HT-29 (cell line): ENCODE measurements around the gene WNT3A. TPM values are rescaled to one million over a fixed set of nuclear protein-coding genes. Genes with fewer than 3 reads are reported as not detected.

Experiments used
- DNase-seq: peaks from one replicate; pipeline ENCODE4 v3.0.0-alpha.2; 2015; ENCODE audit warnings: low spot score
- total RNA-seq: library from RNA; depleted of rRNA; stranded (reverse); fragments of >200 nt; shearing (Covaris generic); gene quantifications from 2 replicates; pipeline ENCODE4 v1.2.3, GENCODE V29; 2014

Gene WNT3A
- total RNA-seq, 1 experiment from 2014 or later = not detected

DNA sequence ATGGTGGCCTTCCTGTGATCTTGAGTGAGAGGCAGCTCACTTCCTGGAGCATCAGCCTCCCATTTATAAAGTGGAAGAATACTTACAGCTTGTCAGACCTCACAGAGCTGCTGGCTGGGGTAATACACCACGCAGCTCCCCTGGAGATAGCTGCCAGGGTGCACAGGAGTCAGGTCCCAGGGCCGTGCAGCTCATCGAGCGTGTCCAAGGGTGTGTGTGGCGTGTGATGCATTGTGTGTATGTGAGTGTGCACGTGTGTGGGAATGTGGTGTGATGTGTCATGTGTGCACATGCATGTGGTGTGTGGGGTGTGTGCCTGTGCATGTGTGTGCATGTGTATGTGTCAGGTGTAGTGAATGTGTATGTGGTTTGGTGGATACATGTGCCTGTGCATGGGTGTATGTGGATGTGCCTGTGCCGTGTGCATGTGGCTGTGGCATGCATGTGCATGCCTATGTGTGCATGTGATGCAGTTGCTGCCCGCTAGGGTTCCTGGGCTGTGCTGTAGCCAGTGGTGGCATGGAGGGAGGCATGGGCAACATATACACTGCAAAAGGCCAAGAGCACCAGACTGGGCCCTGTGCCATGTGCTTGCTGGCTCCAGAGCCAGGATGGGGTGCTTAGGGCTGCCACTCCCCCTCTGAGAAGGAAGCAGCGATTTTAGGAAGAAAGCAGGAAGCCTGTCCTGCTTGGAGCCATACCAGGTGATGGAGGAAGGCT lies 24.6 kb downstream of the WNT3A start:
- DNase-seq = no peak

DNA sequence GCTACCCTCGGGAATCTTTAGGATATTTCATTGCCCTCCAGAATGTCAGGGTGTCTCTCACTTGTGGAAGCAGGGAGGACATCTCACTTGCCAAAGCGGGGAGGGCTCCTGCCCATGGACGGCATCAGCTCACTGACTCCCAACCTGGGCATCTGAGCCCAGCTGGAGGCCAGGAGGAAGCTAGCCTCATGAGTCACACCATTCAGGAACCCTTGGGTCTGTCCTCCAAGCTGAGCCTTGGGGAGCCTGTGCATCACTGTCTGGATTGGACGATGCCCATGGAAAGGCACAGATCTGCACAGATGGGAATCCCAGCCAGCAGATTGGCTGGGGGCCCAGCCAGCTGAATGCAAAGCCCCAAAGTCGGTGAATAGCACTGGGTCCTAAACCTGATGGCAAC lies 25.2 kb downstream of the WNT3A start:
- DNase-seq = no peak

DNA sequence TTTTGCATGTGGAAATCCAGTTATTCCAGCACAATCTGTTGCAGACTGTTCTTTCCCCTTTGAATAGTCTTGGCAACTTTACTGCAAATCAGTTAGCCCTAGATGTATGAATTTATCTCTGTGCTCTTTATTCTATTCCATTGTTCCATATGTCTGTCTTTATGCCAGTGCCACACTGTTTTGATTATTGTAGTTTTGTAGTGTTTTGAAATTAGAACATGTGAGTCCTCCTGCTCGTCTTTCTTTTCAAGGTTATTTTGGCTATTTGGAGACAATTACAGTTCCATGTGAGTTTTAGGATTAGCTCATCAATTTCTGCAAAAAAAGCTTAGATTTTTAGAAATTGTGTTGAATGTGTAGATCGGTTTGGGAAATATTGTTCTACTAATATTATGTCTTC lies 26.6 kb downstream of the WNT3A start:
- no peak for DNase-seq

DNA sequence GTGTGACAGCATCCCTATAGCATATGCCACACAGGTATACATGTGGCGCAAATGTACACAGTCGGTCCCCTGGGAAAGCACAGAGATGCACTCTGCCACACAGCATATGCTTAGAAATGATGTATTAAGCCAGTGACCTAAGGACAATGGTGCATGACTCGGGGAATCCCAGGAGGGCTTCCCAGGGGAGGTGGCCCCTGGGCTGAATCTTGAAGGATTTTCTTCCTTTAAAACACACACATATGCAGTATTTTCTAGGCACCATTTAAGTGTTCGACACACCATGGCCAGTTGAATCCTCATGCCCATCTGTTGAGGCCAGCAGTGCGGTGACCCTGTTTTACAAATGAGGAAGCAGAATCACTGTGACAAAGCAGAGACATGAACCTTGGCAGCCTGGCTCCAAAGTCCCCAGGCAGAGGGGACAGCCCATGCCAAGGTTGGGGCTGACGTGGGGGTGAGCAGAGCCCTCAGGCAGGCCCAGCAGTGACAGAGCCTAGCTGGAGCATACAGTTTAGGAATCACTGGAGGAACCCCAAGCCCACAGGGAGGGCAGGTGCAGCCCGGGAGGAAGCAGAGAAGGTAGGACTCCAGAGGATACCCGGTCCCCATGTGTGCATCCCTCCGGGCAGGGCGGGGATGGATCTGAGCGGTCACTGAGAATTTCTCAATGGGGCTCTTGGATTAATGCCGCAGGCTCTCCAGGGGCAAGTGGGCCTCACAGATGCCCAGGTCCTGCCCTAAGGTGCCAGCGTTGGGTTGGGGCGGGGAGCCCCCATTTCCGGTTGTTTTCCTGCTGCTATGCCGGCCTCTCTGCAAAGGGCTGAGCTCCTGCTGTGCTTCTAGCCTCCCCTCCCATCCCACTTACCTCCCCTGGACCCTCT lies 28.4 kb downstream of the WNT3A start:
- DNase-seq = no peak

DNA sequence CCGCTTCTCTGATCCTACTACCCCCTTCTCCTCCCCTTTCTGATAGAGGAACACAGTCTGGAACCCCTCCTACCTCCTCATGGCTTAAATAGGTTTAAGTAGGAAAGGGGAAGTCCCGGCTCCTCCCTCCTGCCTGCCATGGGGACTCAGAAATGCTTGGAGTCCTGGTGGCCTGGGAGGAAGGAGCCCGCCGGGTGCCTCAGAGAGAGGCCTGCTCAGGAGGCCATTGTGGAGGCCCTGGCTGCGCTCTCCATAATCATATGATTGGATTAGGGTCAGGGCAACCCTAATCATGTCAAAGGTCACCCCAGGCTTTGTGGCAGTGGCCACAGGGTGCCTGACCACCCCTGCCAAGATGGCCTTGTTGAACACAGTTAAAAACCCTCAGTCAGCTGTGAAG lies 29.0 kb downstream of the WNT3A start:
- DNase-seq = no peak

DNA sequence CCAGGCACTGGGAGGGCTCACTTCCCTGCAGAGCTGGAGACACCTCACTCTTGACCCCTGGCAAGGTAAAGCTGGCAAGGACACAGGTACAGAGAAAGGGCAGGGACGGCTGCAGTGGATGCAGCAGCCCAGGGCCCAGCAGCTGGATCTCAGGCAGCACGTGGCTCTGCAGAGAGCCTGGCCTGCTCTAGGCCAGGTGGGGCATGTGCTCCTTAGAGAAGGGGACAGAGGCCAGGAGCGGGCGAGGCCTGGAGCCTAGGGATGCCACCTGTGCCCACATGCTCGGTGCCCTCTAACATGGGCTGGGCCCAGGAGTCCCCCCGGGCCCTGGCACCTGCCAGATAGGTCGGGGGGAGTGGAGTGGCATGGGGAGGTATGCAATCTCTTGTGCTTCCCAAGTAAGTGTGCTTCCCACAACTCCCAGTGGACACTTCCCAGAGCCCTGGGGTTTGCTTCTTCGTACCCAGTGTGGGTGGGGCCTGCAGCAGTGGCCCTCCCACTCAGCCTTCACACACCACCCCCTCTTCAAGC lies 30.0 kb downstream of the WNT3A start:
- no peak for DNase-seq

DNA sequence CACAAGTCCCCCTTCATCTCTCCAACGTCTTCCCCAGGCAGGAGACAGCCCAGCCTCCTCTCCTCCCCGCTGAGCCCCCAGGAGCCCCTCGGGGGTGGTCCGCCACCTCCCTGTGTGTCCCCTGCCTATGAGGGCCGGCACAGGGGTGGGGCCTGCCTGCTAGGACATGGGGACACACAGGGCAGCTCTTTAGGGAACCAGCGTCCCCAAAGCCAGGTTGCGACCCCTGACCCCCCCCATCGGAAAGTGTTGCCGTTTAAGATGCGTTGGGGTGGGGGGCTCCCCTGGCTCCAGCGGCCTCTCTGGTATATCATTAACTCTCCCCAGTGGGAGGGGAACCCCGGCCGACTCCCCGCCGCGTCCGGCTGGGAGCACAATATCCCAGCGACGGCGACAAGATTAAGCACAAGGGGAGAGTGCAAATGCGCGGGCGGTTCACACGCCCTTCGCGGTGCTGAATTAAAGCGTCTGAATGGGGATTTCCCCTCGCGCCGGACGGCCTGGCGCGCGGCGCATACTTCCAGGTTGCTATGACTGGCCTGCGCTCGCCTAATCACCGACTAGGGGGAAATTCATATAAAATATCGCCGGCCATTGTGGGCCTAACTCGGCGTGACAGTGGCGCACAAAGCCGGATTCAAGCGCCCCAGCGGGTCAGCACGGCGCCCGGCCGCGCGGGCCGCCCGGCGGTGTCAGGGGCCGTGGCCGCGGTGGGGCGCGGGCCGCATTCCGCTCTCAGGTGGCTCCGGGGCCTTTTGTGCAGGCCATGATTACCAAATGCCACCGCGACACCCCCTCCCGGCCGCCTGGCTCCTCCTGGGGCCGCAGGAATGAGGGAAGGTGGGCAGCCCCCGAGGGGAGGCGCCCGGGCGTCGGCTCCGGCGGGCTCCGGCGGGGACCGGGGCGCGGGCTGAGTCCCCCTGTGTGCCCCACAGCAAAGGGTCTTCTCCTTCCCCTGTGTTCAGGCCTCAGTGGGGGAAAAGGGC lies 30.9 kb downstream of the WNT3A start:
- no peak for DNase-seq

DNA sequence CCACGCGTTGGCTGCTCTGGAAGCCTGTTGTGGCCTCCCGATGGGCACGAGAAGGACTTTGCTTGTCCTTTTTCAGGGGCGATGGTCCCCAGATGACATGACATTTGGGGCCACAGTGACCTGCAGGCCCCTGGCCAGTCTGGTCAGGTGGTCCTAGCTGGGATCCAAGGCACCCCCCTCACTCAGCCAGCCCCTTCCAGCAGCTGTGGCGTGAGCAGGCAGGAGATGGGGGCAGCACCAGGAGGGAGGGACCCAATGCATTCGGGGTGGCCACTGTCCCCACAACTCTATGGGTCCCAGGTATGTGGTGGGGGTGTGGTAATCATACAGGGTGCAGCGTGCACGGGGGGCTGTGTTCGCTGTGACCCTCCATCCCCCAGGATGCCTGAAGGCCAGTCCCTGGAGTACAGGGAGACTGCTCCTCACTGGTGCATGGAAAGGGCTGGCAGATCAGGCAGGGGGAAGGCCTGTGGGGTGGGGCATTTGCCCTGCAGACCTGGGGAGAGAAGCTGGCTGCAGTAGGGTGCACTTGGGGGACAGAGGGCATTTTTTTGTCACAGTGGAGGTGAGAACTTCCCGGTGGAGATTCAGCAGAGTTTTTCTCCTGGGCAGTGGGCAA lies 31.7 kb downstream of the WNT3A start:
- DNase-seq = no peak

DNA sequence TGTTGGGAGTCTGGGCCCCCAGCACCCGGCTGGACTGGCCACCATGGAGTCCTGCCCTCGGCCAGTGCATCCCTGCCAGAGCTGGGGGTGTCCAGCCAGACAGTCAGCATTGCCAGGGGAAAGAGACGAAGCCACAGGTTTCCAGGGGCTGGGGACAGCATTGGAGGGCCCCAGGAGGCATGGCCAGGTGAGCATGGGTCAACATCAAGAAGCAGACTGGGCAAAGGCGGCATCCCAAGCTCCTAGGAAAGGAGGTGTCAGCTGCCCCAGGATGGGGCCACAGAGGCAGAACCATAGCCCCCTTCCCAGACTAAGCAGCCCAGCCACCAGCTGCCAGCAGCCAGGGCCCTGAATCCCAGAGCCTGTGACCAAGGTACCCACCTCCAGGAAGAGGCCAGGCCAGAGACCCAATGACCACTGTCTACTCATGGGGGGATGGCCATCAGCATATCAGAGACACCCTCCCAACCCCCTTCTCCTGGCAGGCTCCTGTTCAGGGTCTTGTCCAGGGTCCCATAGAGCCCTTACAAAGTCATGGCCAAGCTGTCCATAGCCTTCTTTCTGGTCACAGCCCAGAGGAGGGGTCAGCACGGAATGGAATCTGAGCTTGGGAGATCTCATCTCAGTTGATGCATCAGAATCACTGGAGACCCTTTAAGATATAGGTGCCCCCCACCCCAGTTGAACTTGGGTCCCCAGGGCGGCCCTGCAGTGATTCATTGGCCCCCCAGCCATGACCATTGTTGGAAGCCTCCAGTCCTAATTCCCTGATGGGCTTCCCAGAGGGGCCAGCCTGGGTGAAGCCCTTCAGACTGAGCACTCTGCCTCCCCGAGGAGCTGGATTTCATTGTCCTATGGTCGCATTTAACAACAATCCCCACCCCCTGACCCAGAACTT lies 32.5 kb downstream of the WNT3A start:
- DNase-seq = no peak

DNA sequence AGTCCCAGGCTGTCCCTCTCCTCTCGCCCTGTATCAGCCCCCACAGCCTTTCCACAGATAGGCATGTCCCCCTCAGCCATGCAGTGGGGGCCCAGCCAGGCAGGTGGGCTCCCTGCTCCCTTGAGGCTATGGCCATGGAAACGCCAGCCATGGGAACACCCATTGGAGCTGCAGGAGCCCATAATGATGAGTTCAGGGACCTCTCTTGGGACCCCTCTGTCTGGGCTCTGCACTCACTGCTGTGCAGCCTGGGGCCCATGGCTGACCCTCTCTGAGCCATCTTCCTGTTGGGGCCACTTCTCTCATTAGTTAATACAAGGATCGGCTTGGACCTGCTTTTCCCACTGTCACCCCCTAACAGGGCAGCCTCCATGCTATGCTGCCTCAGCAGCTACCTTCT lies 33.2 kb downstream of the WNT3A start:
- no peak for DNase-seq

DNA sequence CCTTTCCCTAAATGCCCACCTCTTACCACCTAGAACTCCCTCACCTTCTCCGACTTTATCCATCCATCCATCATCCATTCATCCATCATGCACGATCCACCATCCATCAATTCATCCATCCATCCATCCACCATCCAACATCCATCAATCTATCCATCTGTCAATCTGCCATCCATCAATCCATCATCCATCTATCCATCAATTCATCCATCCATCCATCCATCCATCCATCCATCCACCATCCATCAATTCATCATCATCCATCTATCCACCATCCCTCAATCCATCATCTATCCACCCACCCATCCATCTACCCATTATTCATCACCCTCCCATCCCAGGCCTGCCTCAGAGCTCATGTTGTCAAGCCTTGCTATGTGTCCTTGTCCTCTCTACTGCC lies 34.5 kb downstream of the WNT3A start:
- DNase-seq = no peak

DNA sequence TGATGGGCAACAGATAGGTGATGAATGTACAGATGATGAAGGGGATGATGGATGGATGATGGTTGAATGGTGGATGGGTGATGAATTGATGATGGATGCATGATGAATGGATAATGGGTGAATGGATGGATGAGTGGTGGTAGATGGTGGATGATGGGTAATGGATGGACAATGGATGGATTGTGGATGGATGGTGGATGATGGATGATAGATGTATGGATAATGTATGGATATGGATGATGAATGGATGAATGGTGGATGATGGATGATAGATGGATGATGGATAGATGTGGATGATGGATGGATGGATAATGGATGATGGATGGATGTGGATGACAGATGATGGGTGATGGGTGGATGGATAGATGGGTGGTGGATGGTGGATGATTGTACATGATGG lies 35.7 kb downstream of the WNT3A start:
- DNase-seq = no peak

DNA sequence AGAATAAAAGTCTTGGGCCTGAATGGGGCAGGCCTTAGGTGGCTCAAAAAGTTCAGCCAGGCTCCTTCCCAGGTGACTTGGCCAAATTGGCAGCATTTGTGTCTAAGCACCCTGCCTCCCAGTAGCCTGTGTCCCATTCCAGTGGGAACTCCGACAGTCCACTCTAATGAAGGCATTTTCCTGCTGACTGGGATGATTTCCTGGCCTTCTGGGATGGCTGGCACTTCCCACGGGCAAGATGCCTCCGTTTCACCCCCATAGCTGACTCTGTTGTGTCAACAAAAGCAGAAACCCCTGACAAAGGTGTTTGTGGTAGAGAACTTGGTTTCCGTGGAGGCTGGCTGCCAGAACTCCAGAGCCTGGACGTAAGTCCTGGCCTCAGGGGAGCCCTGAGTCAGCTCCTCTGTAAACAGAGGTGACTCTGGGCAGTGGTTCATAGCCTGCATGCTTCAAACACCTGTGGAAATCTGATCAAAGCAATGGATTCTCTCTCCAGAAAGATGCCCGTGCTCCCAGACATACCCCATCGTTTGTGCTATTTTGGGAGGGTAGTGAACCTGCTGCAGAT lies 36.6 kb downstream of the WNT3A start:
- no peak for DNase-seq

DNA sequence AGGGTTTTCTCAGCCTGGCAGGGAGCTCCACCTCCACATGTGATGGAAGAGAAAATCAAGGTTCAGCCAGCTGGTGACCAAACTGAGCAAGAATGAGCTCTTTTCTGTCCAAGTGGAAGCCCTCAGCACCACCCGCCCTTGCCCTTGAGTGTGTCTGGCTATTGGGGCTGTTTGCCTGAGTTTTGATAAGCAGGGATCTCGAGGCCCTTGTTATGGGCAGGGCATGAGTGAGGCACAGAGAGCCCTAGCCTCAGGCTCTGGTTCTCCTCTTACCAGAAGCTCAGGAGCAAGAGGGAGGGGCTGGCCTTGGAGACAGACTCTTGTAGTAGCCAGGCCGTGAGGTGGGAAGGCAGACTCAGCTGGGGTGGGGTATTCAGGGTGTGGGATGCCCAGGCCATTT lies 38.2 kb downstream of the WNT3A start:
- DNase-seq = no peak

DNA sequence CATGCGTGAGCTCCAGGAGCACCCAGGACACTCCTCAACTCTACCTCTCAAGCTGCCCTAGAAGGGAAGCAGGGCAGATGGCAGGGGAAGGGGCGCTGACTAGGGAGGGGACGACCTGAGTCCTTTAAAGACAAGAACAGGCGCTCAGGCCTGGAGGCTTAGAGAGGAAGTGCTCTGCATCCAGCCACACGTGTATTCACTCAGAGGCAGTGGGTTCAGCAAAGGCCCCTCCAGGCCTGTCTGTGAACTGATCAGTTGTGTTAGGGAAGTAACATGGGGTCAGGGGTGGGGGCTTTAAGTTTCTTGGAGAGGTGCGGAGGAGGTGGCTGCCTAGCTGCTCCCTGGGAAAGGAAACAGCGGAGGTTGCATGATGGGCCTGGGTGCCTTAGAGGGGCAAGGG lies 38.6 kb downstream of the WNT3A start:
- DNase-seq = no peak

DNA sequence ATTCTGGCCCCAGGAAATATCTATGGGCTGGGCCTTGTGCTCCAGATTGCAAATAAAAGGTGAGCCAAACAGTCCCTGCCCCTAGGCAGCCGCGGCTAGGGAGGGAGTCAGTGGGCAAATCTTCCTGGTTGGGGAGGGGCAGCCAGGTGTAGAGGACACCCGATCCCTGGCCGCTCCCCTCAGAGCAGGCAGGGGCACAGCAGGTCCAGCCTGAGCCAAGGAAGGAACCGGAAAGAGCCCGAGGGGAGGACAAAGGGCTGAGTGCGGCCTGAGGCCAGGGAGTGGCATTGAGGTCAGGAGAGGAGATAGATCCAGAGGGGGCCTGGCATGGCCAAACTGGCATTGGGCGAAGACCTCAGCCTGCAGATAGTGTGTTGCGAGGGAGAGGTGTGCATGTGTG lies 39.1 kb downstream of the WNT3A start:
- no peak for DNase-seq

DNA sequence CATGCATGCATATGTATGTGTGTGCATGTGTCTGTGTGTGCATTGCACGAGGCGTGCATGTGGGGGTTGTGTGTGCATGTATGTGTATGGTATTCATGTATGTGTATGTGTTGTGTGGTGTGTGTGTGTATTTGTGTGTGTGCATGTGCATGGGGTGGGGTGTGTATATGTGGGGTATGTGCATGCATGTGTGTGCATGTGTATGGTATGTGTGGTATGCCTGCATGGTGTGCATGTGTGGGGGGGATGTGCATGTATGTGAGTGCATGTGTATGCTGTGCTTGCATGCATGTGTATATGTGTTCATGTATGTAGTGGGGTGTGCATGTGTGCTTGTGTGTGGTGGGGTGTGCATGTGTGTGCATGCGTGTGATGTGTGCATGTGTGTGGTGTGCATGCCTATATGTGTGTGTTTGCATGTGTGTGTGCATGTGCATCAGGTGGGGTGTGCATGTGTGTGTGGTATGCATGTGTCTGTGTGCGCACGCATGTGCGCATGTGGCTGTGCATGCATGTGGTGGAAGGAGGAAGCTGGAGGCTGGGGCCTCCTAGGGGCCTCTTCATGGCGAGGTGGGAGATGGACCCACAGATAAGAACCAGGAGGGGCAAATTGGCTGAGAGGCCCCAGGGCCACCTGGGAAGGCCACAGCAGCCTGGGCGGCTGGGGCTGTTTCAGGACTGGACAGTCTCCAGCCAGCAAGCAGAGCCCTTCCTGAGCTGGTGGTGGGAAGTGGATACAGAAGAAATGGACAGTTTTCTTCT lies 39.8 kb downstream of the WNT3A start:
- DNase-seq = no peak

DNA sequence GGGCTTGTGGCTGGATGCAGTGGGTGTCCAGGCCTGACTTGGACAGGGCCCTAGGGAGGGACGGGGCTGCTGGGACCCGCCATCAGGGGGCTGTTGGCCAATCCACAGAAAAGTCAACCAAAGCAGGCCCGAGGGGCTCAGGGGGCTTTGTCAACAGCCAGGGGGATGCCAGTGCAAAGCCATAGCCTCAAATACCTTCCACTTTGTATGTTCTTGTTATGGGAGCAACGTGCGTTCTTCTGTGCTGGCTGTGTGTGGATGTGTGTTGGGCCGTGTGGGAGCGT lies 40.3 kb downstream of the WNT3A start:
- no peak for DNase-seq

DNA sequence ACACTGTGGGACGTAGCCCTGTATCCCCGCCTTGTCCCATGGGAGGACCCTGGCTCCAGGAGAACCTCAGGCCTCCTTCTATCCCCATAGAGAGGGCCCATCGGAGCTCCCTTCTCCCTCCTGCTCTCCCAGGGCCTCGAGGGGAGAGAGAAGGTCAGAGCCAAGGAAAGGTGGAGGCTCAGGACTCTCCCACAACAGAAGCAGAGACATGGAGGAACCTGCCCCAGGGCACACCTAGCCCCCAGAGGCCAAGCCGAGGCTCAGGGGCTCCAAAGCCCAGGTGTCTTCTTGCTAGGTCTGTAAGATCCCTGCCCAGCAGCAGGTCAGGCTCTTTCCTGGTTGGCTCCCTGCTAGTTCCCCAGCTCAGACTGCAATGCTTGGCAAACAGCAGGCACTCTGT lies 41.3 kb downstream of the WNT3A start:
- DNase-seq = no peak
